GM23338 (cell line): ENCODE measurements around the gene SLC5A6. TPM values are rescaled to one million over a fixed set of nuclear protein-coding genes. Genes with fewer than 3 reads are reported as not detected.

Experiments used
- ATAC-seq: fragments of 200-7000 bp; cut with Tn5 transposase; 3 replicates; pipeline ENCODE4 v1.9.1; 2020
- DNase-seq: peaks from one replicate; pipeline ENCODE4 v3.0.0-alpha.2; 2015; ENCODE audit warnings: low spot score
- H2AFZ ChIP-seq: fragments of 200-600 bp; sonication (generic); 2 replicates; pipeline ENCODE4 v1.8.0; 2016; ENCODE audit warnings: antibody characterized with exemption, mild to moderate bottlenecking, moderate library complexity
- H3F3A ChIP-seq: fragments of 200-600 bp; sonication (generic); replicated peaks from 2 replicates; pipeline ENCODE4 v1.8.0; 2017; ENCODE audit warnings: antibody characterized with exemption, mixed run types, low read depth
- H3K27ac ChIP-seq: fragments of 200-600 bp; sonication (generic); 2 replicates; pipeline ENCODE4 v1.6.1; 2016; ENCODE audit warnings: low read depth
- H3K27me3 ChIP-seq: fragments of 200-600 bp; sonication (generic); 2 replicates; pipeline ENCODE4 v1.8.0; 2016; ENCODE audit warnings: mild to moderate bottlenecking, mixed run types, moderate library complexity; ENCODE audit not compliant: insufficient read depth
- H3K36me3 ChIP-seq: fragments of 200-600 bp; sonication (generic); 2 replicates; pipeline ENCODE4 v1.8.0; 2016; ENCODE audit warnings: mild to moderate bottlenecking; ENCODE audit not compliant: insufficient read depth
- H3K4me1 ChIP-seq: fragments of 200-600 bp; sonication (generic); 2 replicates; pipeline ENCODE4 v1.8.0; 2016; ENCODE audit warnings: mild to moderate bottlenecking, moderate library complexity; ENCODE audit not compliant: insufficient read depth
- H3K4me2 ChIP-seq: fragments of 200-600 bp; sonication (generic); 2 replicates; pipeline ENCODE4 v1.7.1; 2017; ENCODE audit warnings: mixed run types
- H3K4me3 ChIP-seq: fragments of 200-600 bp; sonication (generic); 2 replicates; pipeline ENCODE4 v1.6.1; 2016; ENCODE audit warnings: mixed run types
- H3K79me2 ChIP-seq: fragments of 200-600 bp; sonication (generic); replicated peaks from 2 replicates; pipeline ENCODE4 v1.8.0; 2017; ENCODE audit warnings: mild to moderate bottlenecking; ENCODE audit not compliant: insufficient read depth
- H3K9me2 ChIP-seq: fragments of 200-600 bp; sonication (generic); 2 replicates; pipeline ENCODE4 v1.8.0; 2017; ENCODE audit not compliant: insufficient read depth
- H4K20me1 ChIP-seq: fragments of 200-600 bp; sonication (generic); replicated peaks from 2 replicates; pipeline ENCODE4 v1.8.0; 2017; ENCODE audit warnings: mild to moderate bottlenecking; ENCODE audit not compliant: insufficient read depth
- H3K27ac Mint-ChIP-seq: 2 replicates; pipeline ENCODE4 v1.8.0; 2020; ENCODE audit warnings: inconsistent platforms, mild to moderate bottlenecking, moderate library complexity, mixed read lengths
- H3K27me3 Mint-ChIP-seq: 3 replicates; pipeline ENCODE4 v1.8.0; 2022; ENCODE audit warnings: low read depth, mild to moderate bottlenecking, moderate library complexity, mixed read lengths, inconsistent platforms; ENCODE audit not compliant: insufficient read depth, poor library complexity
- H3K36me3 Mint-ChIP-seq: 3 replicates; pipeline ENCODE4 v1.8.0; 2021; ENCODE audit warnings: low read depth, mild to moderate bottlenecking, inconsistent platforms, moderate library complexity, mixed read lengths
- H3K4me1 Mint-ChIP-seq: 3 replicates; pipeline ENCODE4 v1.8.0; 2020; ENCODE audit warnings: mild to moderate bottlenecking, inconsistent platforms, mixed read lengths
- H3K4me3 Mint-ChIP-seq: 3 replicates; pipeline ENCODE4 v1.8.0; 2021; ENCODE audit warnings: moderate library complexity, mild to moderate bottlenecking, inconsistent platforms, mixed read lengths
- H3K9me3 Mint-ChIP-seq: 3 replicates; pipeline ENCODE4 v1.8.0; 2020; ENCODE audit warnings: moderate library complexity, mild to moderate bottlenecking, inconsistent platforms, mixed read lengths
- CREB1 ChIP-seq: fragments of 250-450 bp; sonication (Bioruptor Pico); IDR thresholded peaks from 2 replicates; pipeline ENCODE4 v1.5.0; 2020; ENCODE audit warnings: low read depth, mild to moderate bottlenecking, moderate library complexity
- CTCF ChIP-seq, 2 experiments: fragments of 200-600 bp in 1 of 2; sonication (generic) in 1 of 2; conservative IDR thresholded peaks; 2 replicates each; pipeline versions ENCODE4 v1.5.1 to v1.6.1; 2016 to 2017; ENCODE audit warnings: antibody characterized with exemption in 2 of 2, low read depth in 2 of 2, mild to moderate bottlenecking in 2 of 2, moderate library complexity in 1 of 2
- ETS1 ChIP-seq: IDR thresholded peaks from 2 replicates; pipeline ENCODE4 v1.6.1; 2016; ENCODE audit warnings: antibody characterized with exemption
- EZH2 ChIP-seq: fragments of 200-600 bp; sonication (generic); IDR thresholded peaks from one replicate; pipeline ENCODE4 v1.8.0; 2017; ENCODE audit warnings: antibody characterized with exemption, mild to moderate bottlenecking, low read depth; ENCODE audit not compliant: unreplicated experiment
- EZH2phosphoT487 ChIP-seq: fragments of 200-600 bp; sonication (generic); IDR thresholded peaks from one replicate; pipeline ENCODE4 v1.8.1; 2018; ENCODE audit warnings: antibody characterized with exemption; ENCODE audit not compliant: unreplicated experiment
- JUNB ChIP-seq: IDR thresholded peaks from one replicate; pipeline ENCODE4 v1.6.1; 2016; ENCODE audit warnings: antibody characterized with exemption; ENCODE audit not compliant: unreplicated experiment
- NANOG ChIP-seq: IDR thresholded peaks from 2 replicates; pipeline ENCODE4 v1.6.1; 2016; ENCODE audit warnings: antibody characterized with exemption, borderline replicate concordance
- POLR2AphosphoS5 ChIP-seq: IDR thresholded peaks from 2 replicates; pipeline ENCODE4 v1.6.1; 2016; ENCODE audit warnings: antibody characterized with exemption, low read depth
- STAT1 ChIP-seq: IDR thresholded peaks from one replicate; pipeline ENCODE4 v1.6.1; 2016; ENCODE audit warnings: antibody characterized with exemption; ENCODE audit not compliant: unreplicated experiment
- ZNF114 ChIP-seq: fragments of 250-450 bp; sonication (Bioruptor Pico); IDR thresholded peaks from 2 replicates; pipeline ENCODE4 v1.5.0; 2020; ENCODE audit warnings: mild to moderate bottlenecking, moderate library complexity
- ZNF331 ChIP-seq: fragments of 250-450 bp; sonication (Bioruptor Pico); IDR thresholded peaks from 2 replicates; pipeline ENCODE4 v1.5.0; 2020; ENCODE audit warnings: low read depth, mild to moderate bottlenecking, moderate library complexity
- polyA plus RNA-seq: library from polyadenylated mRNA; unstranded; fragments of >200 nt; fragmentation: Nextera tagmentation; extraction: Ambion mirVana; gene quantifications from 2 replicates; pipeline ENCODE4 v1.2.1, GENCODE V29; 2016
- total RNA-seq: library from RNA; depleted of rRNA; stranded (reverse); fragments of >200 nt; shearing (Covaris generic); gene quantifications from 2 replicates; pipeline ENCODE4 v1.2.3, GENCODE V29; 2014
- TF ChIP-seq, protein P1 (sequence below): fragments of 250-450 bp; sonication (Bioruptor Pico); IDR thresholded peaks from 2 replicates; pipeline ENCODE4 v1.5.0; 2020; ENCODE audit warnings: mild to moderate bottlenecking, moderate library complexity
- TF ChIP-seq, protein P2 (sequence below): IDR thresholded peaks from one replicate; pipeline ENCODE4 v1.6.1; 2018; ENCODE audit warnings: antibody characterized with exemption; ENCODE audit not compliant: unreplicated experiment

The SLC5A6 gene
- total and polyA plus RNA-seq, 2 experiments from 2014 or later, result 44.3 to 153 TPM

GRCh38 chr2:27198627-27199026 is 13.4 kb downstream of the SLC5A6 start:
- no peaks in the 10 kb centered on the region for H3K9me3 Mint-ChIP-seq
- Histone ChIP-seq H3K36me3 (peaks cover 12% of the 10 kb centered on the region; the same call in 1 of the 2 replicates), H3K27me3 (no peaks in the 10 kb centered on the region), H3K79me2 (no peaks in the 10 kb centered on the region), H3K4me1 (no peaks in the 10 kb centered on the region), H2AFZ (no peak overlapping the region), H3K4me3 (no peak overlapping the region), H3K4me2 (no peak overlapping the region), H3F3A (no peaks in the 10 kb centered on the region), H4K20me1 (no peaks in the 10 kb centered on the region; the same call in 1 of the 2 replicates), H3K9me2 (no peaks in the 10 kb centered on the region), H3K27ac (no peak overlapping the region)
- TF ChIP-seq CTCF (conservative IDR thresholded peaks at IDR 0.05; ENCODE audit: low read depth in 2 of 2), result no peak
- no peak for TF ChIP-seq ZNF331 (CRISPR knock-in tag)
- no peak for TF ChIP-seq CREB1 (CRISPR knock-in tag)
- TF ChIP-seq ETS1, result no peak
- TF ChIP-seq POLR2AphosphoS5, result no peak
- TF ChIP-seq, protein P1, sequence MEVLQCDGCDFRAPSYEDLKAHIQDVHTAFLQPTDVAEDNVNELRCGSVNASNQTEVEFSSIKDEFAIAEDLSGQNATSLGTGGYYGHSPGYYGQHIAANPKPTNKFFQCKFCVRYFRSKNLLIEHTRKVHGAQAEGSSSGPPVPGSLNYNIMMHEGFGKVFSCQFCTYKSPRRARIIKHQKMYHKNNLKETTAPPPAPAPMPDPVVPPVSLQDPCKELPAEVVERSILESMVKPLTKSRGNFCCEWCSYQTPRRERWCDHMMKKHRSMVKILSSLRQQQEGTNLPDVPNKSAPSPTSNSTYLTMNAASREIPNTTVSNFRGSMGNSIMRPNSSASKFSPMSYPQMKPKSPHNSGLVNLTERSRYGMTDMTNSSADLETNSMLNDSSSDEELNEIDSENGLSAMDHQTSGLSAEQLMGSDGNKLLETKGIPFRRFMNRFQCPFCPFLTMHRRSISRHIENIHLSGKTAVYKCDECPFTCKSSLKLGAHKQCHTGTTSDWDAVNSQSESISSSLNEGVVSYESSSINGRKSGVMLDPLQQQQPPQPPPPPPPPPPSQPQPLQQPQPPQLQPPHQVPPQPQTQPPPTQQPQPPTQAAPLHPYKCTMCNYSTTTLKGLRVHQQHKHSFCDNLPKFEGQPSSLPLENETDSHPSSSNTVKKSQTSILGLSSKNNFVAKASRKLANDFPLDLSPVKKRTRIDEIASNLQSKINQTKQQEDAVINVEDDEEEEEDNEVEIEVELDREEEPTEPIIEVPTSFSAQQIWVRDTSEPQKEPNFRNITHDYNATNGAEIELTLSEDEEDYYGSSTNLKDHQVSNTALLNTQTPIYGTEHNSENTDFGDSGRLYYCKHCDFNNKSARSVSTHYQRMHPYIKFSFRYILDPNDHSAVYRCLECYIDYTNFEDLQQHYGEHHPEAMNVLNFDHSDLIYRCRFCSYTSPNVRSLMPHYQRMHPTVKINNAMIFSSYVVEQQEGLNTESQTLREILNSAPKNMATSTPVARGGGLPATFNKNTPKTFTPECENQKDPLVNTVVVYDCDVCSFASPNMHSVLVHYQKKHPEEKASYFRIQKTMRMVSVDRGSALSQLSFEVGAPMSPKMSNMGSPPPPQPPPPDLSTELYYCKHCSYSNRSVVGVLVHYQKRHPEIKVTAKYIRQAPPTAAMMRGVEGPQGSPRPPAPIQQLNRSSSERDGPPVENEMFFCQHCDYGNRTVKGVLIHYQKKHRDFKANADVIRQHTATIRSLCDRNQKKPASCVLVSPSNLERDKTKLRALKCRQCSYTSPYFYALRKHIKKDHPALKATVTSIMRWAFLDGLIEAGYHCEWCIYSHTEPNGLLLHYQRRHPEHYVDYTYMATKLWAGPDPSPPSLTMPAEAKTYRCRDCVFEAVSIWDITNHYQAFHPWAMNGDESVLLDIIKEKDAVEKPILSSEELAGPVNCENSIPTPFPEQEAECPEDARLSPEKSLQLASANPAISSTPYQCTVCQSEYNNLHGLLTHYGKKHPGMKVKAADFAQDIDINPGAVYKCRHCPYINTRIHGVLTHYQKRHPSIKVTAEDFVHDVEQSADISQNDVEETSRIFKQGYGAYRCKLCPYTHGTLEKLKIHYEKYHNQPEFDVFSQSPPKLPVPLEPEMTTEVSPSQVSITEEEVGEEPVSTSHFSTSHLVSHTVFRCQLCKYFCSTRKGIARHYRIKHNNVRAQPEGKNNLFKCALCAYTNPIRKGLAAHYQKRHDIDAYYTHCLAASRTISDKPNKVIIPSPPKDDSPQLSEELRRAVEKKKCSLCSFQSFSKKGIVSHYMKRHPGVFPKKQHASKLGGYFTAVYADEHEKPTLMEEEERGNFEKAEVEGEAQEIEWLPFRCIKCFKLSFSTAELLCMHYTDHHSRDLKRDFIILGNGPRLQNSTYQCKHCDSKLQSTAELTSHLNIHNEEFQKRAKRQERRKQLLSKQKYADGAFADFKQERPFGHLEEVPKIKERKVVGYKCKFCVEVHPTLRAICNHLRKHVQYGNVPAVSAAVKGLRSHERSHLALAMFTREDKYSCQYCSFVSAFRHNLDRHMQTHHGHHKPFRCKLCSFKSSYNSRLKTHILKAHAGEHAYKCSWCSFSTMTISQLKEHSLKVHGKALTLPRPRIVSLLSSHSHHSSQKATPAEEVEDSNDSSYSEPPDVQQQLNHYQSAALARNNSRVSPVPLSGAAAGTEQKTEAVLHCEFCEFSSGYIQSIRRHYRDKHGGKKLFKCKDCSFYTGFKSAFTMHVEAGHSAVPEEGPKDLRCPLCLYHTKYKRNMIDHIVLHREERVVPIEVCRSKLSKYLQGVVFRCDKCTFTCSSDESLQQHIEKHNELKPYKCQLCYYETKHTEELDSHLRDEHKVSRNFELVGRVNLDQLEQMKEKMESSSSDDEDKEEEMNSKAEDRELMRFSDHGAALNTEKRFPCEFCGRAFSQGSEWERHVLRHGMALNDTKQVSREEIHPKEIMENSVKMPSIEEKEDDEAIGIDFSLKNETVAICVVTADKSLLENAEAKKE (CRISPR knock-in tag), result no peak
- no peak for TF ChIP-seq NANOG
- TF ChIP-seq, protein P2, sequence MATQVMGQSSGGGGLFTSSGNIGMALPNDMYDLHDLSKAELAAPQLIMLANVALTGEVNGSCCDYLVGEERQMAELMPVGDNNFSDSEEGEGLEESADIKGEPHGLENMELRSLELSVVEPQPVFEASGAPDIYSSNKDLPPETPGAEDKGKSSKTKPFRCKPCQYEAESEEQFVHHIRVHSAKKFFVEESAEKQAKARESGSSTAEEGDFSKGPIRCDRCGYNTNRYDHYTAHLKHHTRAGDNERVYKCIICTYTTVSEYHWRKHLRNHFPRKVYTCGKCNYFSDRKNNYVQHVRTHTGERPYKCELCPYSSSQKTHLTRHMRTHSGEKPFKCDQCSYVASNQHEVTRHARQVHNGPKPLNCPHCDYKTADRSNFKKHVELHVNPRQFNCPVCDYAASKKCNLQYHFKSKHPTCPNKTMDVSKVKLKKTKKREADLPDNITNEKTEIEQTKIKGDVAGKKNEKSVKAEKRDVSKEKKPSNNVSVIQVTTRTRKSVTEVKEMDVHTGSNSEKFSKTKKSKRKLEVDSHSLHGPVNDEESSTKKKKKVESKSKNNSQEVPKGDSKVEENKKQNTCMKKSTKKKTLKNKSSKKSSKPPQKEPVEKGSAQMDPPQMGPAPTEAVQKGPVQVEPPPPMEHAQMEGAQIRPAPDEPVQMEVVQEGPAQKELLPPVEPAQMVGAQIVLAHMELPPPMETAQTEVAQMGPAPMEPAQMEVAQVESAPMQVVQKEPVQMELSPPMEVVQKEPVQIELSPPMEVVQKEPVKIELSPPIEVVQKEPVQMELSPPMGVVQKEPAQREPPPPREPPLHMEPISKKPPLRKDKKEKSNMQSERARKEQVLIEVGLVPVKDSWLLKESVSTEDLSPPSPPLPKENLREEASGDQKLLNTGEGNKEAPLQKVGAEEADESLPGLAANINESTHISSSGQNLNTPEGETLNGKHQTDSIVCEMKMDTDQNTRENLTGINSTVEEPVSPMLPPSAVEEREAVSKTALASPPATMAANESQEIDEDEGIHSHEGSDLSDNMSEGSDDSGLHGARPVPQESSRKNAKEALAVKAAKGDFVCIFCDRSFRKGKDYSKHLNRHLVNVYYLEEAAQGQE, result no peak
- no peak for TF ChIP-seq EZH2phosphoT487
- no peak for TF ChIP-seq EZH2
- TF ChIP-seq ZNF114 (CRISPR knock-in tag), result no peak
- no peak for TF ChIP-seq JUNB
- no peak for TF ChIP-seq STAT1
- no peaks in the 10 kb centered on the region for H3K4me1 Mint-ChIP-seq
- H3K27ac Mint-ChIP-seq, result no peak overlapping the region
- ATAC-seq (no peak; the same call in 2 of the 3 replicates), DNase-seq (no peak)
- no peak overlapping the region for H3K4me3 Mint-ChIP-seq
- H3K36me3 Mint-ChIP-seq, result peaks cover 41% of the 10 kb centered on the region
- no peaks in the 10 kb centered on the region for H3K27me3 Mint-ChIP-seq
